Ammon's horn (tissue), 1 donor: ENCODE measurements around the gene NUDT3.
"Not testable (repeated sequence)": the region's sequence is repeated elsewhere in the genome, so short reads cannot be mapped to it uniquely, and the experiment has no call there.

Experiments used
- DNase-seq: peaks from one replicate; pipeline ENCODE4 v3.0.0-alpha.2; 2016; ENCODE audit warnings: low spot score

The NUDT3 gene

DNA sequence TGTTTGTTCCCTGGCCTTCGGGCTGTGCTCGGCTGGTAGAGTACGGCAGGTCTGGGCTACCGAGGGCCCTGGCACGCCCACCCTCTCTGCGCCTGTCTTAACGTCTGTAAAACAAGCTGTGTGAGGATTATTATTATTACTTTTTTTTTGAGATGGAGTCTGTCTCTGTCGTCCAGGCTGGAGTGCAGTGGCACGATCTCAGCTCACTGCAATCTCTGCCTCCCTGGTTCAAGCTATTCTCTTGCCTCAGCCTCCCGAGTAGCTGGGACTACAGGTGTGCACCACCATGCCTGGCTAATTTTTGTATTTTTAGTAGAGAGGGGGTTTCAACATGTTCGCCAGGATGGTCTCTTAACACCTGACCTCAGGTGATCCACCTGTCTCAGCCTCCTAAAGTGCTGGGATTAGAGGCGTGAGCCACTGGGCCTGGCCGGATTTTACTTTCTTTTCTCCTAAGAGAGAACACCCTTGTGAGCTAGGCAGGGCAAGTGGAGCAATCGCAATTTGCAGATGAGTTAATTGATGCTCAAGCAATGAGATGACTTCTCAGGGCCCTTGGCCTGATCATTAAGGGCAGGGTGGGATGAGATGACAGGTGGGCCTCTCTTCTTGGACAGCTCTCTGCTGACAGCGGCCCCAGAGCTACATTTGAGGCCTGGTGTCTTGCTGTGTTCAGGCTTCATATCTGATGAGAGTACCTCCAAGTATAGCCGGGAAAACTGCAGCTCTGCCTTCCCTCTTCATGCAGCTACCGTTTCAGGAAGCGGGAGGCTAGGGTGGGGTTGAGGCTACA is 142.8 kb downstream of the NUDT3 start:
- no peak for DNase-seq

DNA sequence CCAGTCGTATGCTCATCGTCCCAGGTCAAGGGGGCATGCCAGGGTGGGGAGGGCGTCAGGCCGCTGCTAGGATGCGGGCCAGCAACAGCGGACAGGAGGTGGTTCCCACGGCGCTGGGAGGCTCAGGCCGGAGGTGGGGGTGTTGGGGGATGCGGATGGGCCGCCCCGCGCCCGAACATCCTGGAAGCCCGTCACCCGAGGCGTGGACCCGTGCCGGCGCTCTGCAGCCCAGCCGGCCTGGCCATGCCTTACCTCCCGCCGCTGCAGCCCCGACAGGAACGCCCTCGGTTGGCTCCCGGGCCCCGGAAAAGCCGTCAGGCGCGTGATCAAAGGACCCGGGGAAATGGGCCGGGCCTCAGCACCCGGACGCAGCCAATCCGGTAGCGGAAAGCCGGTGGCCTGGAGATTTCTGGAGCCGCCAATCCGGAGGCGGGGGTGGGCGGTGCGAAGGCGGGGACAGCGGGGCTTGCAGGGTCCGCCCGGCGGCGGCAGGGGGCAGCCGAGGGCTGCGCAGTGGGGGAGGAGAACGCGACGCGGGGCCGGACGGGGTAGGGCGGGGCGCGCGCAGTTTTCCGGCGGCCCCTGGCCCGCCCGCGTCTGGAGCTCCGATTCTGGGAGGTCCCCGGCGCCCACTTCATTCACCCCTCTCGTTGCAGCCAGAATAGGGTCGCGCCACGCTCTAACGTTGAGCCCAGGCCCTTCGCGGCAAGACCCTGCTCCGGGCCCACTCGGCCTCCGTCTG is 143.6 kb downstream of the NUDT3 start, which contains the start of gene SMIM29:
SMIM29 (minus strand) TSS at position 280 of the 742 bp plus-strand sequence. CDS start 1,215 bp downstream, outside the sequence.
- DNase-seq = peak; percentile 96

DNA sequence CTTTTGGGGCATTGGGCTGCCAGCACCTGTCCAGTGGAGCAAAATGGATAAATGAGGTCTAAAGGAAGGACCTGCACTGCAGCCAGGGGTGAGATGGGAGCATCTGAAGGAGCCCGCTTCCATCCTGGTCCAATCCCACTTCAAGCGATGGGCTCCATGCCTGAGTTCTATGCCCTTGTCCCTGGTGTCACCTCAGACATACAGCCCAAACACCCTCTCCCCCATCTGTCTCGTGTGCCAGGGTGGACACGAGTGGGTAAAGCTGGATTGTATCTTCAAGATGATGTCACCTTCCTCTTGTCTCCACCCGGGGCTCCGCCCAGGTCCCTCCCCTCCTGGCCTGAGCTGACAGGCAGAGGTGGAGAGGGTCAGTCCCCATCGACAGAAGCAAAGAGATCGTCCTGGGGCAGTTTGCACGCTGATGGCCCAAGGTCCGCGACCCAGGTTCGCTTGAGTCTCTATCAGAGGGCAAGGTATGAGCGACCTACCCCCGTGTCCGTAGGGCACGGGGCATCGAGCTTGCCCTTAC is 144.2 kb downstream of the NUDT3 start:
- DNase-seq = peak; percentile 35

DNA sequence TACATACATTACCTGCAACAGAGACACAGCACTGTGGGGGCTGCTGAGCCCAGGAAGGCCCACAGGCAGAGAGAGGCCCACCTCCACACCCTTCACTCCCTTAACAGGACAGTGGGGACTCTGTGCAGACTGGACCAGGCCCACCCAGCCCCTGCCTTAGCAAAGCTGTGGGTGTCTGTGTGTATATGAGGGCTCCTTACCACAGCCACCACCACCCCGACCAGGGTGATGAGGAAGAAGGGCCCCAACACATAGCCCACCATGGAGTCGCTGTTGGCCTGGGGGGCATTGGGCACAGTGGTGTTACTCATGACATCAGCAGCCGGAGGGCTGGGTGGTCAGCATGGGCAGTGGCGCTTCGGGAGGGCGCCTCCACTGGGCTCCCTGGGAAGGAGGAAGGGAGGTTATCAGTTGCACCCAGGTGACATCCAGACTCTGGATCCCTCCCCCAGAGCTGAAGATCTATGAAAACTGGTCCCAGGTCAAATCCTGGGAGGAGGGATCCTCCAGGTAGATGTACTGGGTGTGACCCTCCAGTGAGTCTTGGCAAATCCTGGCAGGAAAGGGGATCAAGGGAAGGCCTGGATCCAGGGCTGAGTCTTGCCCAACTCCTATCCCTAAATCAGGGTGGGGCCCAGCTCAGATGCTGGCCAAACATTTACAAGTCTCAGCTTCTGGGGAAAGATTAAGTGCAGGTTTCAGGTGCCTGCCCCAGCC is 144.8 kb downstream of the NUDT3 start:
- peak; percentile 2 for DNase-seq

GRCh38 chr6:34246563-34247391 is 145.7 kb downstream of the NUDT3 start:
- DNase-seq = peak; percentile 28

DNA sequence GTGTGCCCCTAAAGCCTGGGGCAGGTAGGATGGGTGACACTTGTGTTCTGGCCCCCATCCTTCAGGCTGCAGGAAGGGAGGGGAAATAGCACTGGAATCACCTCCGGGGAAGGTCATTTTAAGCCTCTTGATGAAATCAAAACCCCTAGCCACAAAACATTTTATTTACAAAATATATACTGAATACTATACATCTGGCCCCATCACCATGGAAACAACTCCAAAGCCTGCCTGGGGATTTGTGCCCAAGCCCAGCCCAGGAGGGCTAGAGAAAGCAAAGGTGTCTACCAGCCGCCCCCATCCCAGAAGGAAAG is 146.3 kb downstream of the NUDT3 start:
- DNase-seq = no peak

GRCh38 chr6:34245761-34246140 is 146.7 kb downstream of the NUDT3 start:
- DNase-seq = not testable (repeated sequence)

DNA sequence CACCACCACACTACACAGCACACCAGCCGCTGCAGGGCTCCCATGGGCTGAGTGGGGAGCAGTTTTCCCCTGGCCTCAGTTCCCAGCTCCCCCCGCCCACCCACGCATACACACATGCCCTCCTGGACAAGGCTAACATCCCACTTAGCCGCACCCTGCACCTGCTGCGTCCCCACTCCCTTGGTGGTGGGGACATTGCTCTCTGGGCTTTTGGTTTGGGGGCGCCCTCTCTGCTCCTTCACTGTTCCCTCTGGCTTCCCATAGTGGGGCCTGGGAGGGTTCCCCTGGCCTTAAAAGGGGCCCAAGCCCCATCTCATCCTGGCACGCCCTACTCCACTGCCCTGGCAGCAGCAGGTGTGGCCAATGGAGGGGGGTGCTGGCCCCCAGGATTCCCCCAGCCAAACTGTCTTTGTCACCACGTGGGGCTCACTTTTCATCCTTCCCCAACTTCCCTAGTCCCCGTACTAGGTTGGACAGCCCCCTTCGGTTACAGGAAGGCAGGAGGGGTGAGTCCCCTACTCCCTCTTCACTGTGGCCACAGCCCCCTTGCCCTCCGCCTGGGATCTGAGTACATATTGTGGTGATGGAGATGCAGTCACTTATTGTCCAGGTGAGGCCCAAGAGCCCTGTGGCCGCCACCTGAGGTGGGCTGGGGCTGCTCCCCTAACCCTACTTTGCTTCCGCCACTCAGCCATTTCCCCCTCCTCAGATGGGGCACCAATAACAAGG is 147.3 kb downstream of the NUDT3 start:
- not testable (repeated sequence) for DNase-seq

GRCh38 chr6:34243901-34244884 is 148.3 kb downstream of the NUDT3 start:
- DNase-seq = peak; percentile 68

GRCh38 chr6:34243131-34243771 is 149.2 kb downstream of the NUDT3 start:
- no peak for DNase-seq

- DNase-seq = no peak
These were observed 150.0 kb downstream of the NUDT3 start for GRCh38 chr6:34242252-34243130.

GRCh38 chr6:34241351-34242215 is 150.9 kb downstream of the NUDT3 start:
- no peak for DNase-seq

DNA sequence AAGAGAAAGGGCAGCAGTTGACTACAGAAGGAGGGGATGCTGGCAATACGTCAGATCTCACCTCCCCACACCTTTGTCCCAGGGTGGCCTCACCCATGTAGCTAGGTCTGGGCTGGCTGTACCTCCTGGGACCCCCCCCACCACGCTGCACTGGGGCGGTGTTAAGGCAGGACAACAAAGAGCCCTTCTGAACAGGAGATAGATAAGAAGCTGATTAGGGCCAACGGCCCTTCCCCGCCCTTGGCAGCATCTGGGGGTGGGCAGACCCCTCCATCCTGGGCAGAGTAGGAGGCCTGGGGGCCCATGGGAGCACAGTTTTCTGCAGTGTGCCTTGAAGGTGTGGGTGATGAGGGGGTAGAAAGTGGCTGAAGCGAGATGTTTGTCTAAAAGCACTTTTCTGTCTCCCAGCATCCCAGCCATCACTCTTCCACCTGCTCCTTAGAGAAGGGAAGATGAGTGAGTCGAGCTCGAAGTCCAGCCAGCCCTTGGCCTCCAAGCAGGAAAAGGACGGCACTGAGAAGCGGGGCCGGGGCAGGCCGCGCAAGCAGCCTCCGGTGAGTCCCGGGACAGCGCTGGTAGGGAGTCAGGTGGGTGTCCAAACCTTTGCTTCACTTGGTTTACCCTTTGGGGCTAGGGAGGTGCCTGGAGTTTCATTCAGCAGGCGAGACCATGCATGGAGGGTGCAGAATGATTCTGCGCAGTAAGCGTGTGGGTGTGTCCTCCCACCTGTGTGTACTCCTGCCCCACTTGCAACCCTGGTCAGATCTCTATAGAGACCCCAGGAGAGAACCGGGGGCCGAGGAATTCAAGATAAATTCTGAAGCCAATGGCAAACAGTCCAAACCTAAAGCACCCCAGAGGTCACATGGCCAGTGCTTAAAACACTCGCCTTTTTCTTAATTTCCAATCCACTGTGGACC is 151.9 kb downstream of the NUDT3 start:
- no peak for DNase-seq

DNA sequence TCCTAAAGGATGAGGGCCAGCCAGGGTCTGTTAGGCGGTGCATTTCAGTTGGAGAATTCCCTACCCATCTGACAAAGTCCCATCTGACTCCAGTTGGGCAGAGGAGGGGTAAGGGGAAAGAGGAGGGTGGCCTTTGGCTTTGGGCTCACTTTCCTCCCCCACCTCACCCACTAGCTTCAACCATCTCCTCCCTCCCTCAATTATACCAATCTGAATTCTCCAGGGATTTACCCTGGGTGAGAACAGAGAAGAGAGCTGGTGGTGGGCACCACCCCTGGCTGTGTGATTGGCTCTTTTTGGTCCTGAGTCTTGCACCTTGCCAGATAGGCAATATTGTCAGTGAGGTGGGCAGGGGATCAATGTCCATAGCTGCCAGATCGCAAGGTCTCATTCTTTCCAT is 152.6 kb downstream of the NUDT3 start:
- DNase-seq = no peak

DNA sequence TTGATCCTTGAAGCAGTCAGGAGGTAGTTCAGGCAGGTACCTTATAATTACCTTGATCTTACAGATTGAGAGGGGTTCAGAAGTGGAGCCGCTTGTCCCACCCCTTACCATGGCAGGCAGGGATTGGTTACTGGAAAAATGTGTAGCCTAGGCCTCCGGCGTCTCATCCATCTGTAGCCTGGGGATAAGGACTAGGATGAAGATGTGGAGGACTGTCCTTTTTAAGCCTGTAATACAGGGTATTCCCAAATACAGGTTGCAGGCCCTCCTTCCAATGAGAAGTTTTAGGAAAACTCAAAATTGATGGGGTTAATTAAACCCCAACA is 153.0 kb downstream of the NUDT3 start:
- DNase-seq = no peak
